ENCODE measurements around the gene IFRD2. TPM values are rescaled to one million over a fixed set of nuclear protein-coding genes. Genes with fewer than 3 reads are reported as not detected.

Gene IFRD2
- total and polyA plus RNA-seq, 2 experiments from 2014 or later = 80.8 to 91.5 TPM

- no peak overlapping the region for H3K27ac ChIP-seq (ENCODE audit: low read depth)
- no peak overlapping the region for H3K4me2 ChIP-seq
- H3K4me3 Mint-ChIP-seq = no peak overlapping the region
- TF ChIP-seq CTCF (conservative IDR thresholded peaks at IDR 0.05; ENCODE audit: low read depth in 2 of 2) (no peak), ZNF331 (CRISPR knock-in tag; IDR thresholded peaks at IDR 0.05; ENCODE audit: low read depth) (no peak), ZNF462 (CRISPR knock-in tag; IDR thresholded peaks at IDR 0.05) (no peak), JUNB (IDR thresholded peaks at IDR 0.05; ENCODE audit: unreplicated experiment) (no peak), REST (IDR thresholded peaks at IDR 0.05; ENCODE audit: unreplicated experiment) (no peak), POLR2AphosphoS5 (IDR thresholded peaks at IDR 0.05; ENCODE audit: low read depth) (no peak), ETS1 (IDR thresholded peaks at IDR 0.05) (no peak), NANOG (IDR thresholded peaks at IDR 0.05; ENCODE audit: borderline replicate concordance) (no peak), ZNF114 (CRISPR knock-in tag; IDR thresholded peaks at IDR 0.05) (no peak), CREB1 (CRISPR knock-in tag; IDR thresholded peaks at IDR 0.05; ENCODE audit: low read depth) (no peak), STAT1 (IDR thresholded peaks at IDR 0.05; ENCODE audit: unreplicated experiment) (no peak), EZH2phosphoT487 (IDR thresholded peaks at IDR 0.05; ENCODE audit: unreplicated experiment) (no peak), EZH2 (IDR thresholded peaks at IDR 0.05; ENCODE audit: low read depth, unreplicated experiment) (no peak)
- H3F3A ChIP-seq (replicated peaks; ENCODE audit: low read depth) = 0 out of 2 replicates have a peak, but pooled peaks cover 8% of the 10 kb centered on the region
- H3K27me3 ChIP-seq (ENCODE audit: insufficient read depth) = peaks cover 4% of the 10 kb centered on the region
- peaks cover 60% of the 10 kb centered on the region for H3K4me1 Mint-ChIP-seq
- no peak overlapping the region for H3K4me3 ChIP-seq
- no peak overlapping the region for H3K27ac Mint-ChIP-seq
- H3K4me1 ChIP-seq (ENCODE audit: insufficient read depth) = peaks cover 48% of the 10 kb centered on the region
- H3K36me3 ChIP-seq (ENCODE audit: insufficient read depth) = no peaks in the 10 kb centered on the region
- H3K36me3 Mint-ChIP-seq (ENCODE audit: low read depth) = no peaks in the 10 kb centered on the region
- H2AFZ ChIP-seq = no peak overlapping the region
- no peaks in the 10 kb centered on the region for H4K20me1 ChIP-seq (replicated peaks; ENCODE audit: insufficient read depth)
- no peaks in the 10 kb centered on the region for H3K9me3 Mint-ChIP-seq
- no peak for ATAC-seq
- peaks cover 24% of the 10 kb centered on the region for H3K27me3 Mint-ChIP-seq (ENCODE audit: insufficient read depth, low read depth, poor library complexity)
- no peaks in the 10 kb centered on the region for H3K9me2 ChIP-seq (ENCODE audit: insufficient read depth)
- DNase-seq (ENCODE audit: low spot score) = no peak
- H3K79me2 ChIP-seq (replicated peaks; ENCODE audit: insufficient read depth) = no peaks in the 10 kb centered on the region
Measured at GRCh38 chr3:50268276-50268675, 24.0 kb downstream of the IFRD2 start.

All from GM23338 (cell line).